Activated T-helper 1 cell treated with anti-CD3 and anti-CD28 coated beads, Interleukin-2, amount 50 U/mL, for 16 hours (primary cell): ENCODE results near the gene RHD.
"Not testable (repeated sequence)": the region's sequence is repeated elsewhere in the genome, so short reads cannot be mapped to it uniquely, and the experiment has no call there.

Experiments
- DNase-seq, 2 donors: peaks; one replicate each; pipeline ENCODE4 v3.0.0-alpha.2; 2020; ENCODE audit warnings: low read depth in 1 of 2, low spot score in 1 of 2

Gene RHD

DNA sequence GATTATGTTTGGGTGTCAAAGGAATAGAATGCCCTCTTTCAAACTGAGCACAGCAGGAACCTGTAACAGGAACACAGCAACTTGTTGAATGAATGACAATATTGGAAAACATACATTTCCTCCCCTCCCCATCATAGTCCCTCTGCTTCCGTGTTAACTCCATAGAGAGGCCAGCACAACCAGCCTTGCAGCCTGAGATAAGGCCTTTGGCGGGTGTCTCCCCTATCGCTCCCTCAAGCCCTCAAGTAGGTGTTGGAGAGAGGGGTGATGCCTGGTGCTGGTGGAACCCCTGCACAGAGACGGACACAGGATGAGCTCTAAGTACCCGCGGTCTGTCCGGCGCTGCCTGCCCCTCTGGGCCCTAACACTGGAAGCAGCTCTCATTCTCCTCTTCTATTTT lies at the start of gene RHD:
TSS of gene RHD (plus strand) at position 272 of the 400 bp plus-strand sequence. CDS start at position 311, 39 bp downstream.
- DNase-seq: not testable (repeated sequence)

GRCh38 chr1:25222606-25223005 lies 49.7 kb upstream of the RHD start:
- no peak for DNase-seq

GRCh38 chr1:25223471-25223870 lies 48.8 kb upstream of the RHD start:
- DNase-seq: no peak

DNA sequence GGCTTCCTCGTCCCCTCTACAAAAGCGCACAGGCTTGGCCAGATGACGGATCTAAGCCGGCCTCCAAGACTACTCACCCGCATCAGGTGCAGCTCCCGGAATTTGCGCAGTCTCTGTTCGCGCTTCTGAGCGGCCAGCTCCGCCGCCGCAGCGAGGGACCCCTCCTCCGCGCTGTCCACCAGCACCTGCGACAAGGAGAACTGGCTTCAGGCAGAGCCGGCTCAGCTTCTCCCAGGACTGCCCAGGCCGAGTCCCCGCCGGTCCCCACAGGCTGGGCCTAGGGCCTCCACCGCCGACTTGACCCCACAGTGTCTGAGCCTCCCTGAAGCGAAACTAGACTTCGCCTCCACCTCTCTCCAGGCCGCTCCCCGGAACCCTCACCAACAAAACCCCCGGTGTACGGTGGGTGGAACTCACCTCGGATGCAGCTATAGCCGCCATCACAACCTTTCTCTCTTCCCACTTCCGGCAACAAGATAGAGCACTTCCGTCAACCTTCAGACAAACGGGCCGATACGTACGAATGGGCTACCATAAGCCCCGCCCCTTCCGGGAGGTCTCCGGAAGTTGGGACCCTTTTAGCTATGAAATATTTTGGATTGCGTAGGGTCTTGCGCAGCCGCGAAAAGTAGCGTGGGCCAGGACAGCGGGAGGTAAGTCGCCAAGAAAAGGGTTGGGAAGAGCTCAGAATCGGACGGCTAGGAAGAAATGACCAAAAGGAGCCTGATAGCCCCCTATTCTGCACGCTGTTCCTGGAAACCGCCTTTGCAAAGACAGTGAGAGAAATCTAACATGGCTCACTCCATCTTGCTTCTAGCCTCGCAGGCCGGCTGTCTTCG lies 40.1 kb upstream of the RHD start, which contains the start of gene SYF2:
TSS of gene SYF2 (minus strand) at position 476 of the 839 bp plus-strand sequence. CDS start at position 441, 35 bp downstream.
- DNase-seq: peak; percentile 76 to 81

GRCh38 chr1:25232866-25233784 lies 39.2 kb upstream of the RHD start:
- peak in 1 of 2 donors; percentile 19 for DNase-seq

- not testable (repeated sequence) for DNase-seq
These were observed 36.9 kb upstream of the RHD start for GRCh38 chr1:25235411-25235810.

DNA sequence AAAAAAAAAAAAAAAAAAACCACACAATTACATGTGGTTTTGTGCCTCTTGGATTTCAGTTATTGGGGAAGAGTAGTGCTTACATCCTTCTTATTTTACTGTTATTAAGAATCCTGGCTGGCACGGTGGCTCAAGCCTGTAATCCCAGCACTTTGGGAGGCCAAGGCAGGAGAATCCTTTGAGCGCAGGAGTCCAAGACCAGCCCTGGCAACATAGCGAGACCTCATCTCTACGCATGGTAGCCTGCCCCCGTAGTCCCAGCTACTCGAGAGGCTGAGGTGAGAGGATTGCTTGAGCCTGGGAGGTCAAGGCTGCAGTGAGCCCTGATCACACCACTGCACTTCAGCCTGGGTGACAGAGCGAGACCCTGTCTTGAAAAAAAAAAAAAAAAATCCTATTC lies 36.0 kb upstream of the RHD start:
- DNase-seq: not testable (repeated sequence)

- DNase-seq: no peak
These were observed 34.3 kb upstream of the RHD start for GRCh38 chr1:25238046-25238445.

- peak; percentile 63 to 78 for DNase-seq
These were observed 32.4 kb upstream of the RHD start for GRCh38 chr1:25239681-25240541.

DNA sequence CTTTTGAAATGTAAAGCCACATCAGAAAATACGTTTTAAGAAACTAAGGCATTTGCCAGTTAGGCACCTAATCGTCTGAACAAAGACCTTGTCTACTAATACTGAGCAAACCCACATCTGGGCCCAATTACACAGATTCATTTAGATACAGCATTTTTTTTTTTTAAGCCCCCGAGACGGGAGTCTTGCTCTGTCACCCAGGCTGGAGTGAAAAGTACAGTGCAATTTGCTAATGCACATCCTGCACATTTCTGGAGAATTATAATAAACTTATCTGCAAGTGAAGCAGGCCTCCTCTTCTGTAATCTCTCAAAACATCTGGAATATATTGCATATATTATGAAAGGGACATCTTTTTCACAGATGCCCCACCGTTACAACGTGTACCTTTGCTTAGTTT lies 28.4 kb upstream of the RHD start:
- DNase-seq: no peak

- DNase-seq: no peak
These were observed 26.9 kb upstream of the RHD start for GRCh38 chr1:25245393-25245792.

- no peak for DNase-seq
These were observed 26.3 kb upstream of the RHD start for GRCh38 chr1:25245809-25246599.

GRCh38 chr1:25246600-25247023 lies 25.7 kb upstream of the RHD start:
- DNase-seq: no peak

DNA sequence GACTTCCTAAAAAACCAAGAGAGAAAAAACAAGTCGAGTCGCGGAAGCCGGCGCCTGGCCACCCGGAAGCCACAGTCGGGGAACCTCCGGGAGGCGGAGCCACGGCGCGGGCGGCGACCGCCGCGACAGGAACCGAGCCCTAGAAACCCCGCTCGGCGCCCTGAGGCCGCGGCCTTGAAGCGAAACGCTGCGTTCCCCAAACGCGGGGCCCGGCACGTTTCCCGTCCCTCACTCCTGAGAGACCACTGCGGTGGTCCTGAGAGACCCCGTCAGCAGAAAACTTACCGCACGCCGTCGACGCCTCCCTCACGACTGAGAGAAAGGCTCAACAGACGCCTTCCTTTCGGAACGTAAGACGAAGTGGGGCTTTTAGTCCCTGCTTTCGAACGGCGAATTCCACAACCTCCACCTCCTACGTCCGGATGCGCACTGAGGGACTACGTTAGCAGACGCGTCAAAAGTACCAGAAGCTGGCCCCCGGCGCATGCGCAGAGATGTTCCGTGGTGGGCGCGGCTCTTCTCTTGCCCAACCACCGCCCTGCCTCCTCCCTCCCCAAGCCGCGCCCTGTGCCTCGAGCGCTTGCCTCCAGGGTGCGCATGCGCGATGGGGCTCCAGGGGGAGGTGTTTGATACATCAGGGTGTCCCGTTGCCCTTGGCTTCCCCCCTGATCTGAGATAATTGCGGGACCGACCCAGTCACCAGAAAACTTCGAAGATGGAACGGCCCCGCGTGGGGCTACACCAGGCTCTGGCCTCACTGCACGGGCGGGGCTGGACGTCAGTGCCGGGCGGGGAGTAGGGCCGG lies 25.1 kb upstream of the RHD start, which contains the start of gene RSRP1:
TSS of gene RSRP1 (minus strand) at position 431 of the 805 bp plus-strand sequence. CDS start 491 bp downstream, outside the sequence.
- peak; percentile 99 to 100 for DNase-seq

DNA sequence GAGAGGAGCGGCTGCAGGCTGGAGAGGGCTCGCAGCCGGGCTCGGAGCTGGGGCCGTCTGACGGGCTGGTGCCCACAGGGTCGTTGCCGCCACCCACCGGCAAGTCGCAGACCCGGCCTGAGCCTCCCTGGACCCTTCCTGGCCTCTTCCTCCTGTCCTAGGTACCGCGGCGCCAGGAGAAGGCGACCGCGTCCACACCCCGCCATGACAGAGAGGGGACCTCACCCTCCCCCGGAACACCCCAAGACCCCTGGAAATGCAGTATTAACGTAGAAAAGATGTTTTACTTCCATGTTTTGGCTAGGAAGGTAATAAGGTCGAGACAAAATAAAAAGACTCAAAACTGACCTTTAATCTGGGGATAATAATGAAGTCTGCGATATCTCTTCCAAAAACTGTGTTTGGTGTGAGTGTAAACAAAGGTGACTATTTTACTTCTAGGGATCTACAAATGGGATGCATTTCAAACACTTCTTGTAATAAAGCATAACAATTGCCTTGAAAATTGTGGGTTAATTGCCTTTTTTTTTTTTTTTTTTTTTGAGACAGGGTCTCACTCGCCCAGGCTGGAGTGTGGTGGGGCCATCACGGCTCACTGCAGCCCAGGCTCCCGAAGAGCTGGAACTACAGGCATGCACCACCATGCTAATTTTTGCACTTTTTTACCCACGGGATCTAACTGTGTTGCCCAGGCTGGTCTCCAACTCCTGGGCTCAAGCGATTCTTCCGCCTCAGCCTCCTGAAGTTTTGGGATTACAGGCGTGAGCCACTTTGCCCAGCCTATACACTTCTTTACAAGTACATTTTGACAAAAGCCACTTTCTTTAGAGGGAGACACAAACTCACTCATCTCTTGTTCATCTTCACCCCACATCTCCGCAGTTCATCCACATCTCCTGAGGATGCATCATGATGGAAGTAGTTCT lies 24.2 kb upstream of the RHD start:
- no peak for DNase-seq

- DNase-seq: no peak
These were observed 18.4 kb upstream of the RHD start for GRCh38 chr1:25253911-25254310.

GRCh38 chr1:25255706-25256577 lies 16.4 kb upstream of the RHD start:
- DNase-seq: no peak
